ENCODE data around the gene LIG1.
A peak's percentile ranks its signal among the peaks of the same experiment; 100 is the strongest.

Gene LIG1

DNA sequence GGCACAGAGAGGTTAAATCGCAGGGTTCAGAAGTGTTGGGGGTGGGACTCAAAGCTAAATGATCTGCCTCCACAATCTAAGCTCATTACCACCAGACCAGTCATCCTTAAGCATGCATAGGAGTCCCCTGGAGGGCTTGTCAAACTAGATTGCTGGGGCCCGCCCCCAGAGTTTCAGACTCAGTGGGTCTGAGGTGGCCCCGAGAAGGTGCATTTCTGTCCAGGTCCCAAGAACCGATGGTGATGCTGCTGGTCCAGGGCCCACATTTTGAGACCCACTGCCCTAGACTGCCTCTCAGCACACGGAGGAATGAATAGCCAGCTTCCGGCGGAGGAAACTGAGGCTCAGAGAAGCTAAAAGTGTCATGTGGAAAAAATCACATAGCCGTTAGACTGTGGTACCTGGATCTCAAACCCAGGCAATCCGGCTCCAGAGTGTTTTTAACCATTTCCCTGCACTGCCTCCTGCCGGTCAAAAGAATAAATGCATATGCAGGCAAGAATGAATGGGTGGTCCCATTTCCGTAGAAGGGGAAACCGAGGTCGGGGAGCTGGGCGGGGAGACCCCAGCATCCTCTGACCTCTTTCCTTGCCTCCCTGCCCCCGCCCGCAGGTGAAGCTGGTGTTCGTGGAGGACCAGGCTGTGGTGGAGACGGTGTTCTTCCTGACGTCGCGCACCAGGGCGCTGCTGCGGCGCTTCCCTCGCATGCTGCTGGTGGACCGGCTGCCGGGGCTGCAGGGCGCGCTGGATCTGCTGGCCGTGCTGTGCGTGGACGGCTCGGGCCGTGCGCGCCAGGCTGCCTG is 24.1 kb upstream of the LIG1 start:
- H3K9me3 Mint-ChIP-seq: no peaks in the 10 kb centered on the region
- DNase-seq (no peak), ATAC-seq (replicated peaks) (no peak)
- peak overlapping the region; percentile 42 for H3K27ac Mint-ChIP-seq
- H3K27me3 Mint-ChIP-seq: no peaks in the 10 kb centered on the region
- peaks cover 25 to 27% of the 10 kb centered on the region in 2 donors for H3K36me3 Mint-ChIP-seq
- no peak overlapping the region for H3K4me3 Mint-ChIP-seq
- peaks cover 9 to 20% of the 10 kb centered on the region in 2 donors for H3K4me1 Mint-ChIP-seq

GRCh38 chr19:48192750-48193149 is 22.6 kb upstream of the LIG1 start:
- H3K36me3 Mint-ChIP-seq: peaks cover 27 to 40% of the 10 kb centered on the region in 2 donors
- H3K27ac Mint-ChIP-seq: no peak overlapping the region
- no peaks in the 10 kb centered on the region for H3K9me3 Mint-ChIP-seq
- no peak for ATAC-seq (replicated peaks)
- peaks cover 10 to 15% of the 10 kb centered on the region in 2 donors for H3K4me1 Mint-ChIP-seq
- no peak overlapping the region for H3K4me3 Mint-ChIP-seq
- no peak for DNase-seq
- H3K27me3 Mint-ChIP-seq: no peaks in the 10 kb centered on the region

DNA sequence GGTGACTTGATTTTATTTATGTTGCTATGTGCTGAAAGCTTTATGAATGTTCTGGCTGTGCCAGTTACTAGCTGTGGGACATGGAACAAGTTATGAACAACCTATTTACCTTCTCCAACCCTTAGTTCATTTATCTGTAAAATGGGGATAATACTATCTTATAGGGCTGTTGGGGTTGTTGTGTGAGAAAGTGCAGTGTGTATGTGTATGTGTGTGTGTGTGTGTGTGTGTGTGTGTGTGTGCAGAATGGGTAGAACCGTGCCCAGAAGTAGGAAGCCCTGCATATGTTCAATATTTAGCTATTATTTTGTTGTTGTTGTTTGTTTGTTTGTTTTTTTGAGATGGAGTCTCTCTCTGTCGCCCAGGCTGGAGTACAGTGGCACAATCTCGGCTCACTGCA is 20.7 kb upstream of the LIG1 start:
- H3K36me3 Mint-ChIP-seq: peaks cover 20 to 34% of the 10 kb centered on the region in 2 donors
- H3K9me3 Mint-ChIP-seq: no peaks in the 10 kb centered on the region
- H3K27ac Mint-ChIP-seq: no peak overlapping the region

GRCh38 chr19:48190288-48190884 is 20.2 kb upstream of the LIG1 start:
- Mint-ChIP-seq H3K27ac (no peak overlapping the region), H3K9me3 (no peaks in the 10 kb centered on the region)
- peak; percentile 64 to 69 for ATAC-seq (replicated peaks)

More for the DNA sequence above, 20.7 kb upstream of the LIG1 start:
- Mint-ChIP-seq H3K4me3 (no peak overlapping the region), H3K27me3 (no peaks in the 10 kb centered on the region), H3K4me1 (peaks cover 11 to 16% of the 10 kb centered on the region in 2 donors)
- ATAC-seq (replicated peaks): no peak
- DNase-seq: no peak

DNA sequence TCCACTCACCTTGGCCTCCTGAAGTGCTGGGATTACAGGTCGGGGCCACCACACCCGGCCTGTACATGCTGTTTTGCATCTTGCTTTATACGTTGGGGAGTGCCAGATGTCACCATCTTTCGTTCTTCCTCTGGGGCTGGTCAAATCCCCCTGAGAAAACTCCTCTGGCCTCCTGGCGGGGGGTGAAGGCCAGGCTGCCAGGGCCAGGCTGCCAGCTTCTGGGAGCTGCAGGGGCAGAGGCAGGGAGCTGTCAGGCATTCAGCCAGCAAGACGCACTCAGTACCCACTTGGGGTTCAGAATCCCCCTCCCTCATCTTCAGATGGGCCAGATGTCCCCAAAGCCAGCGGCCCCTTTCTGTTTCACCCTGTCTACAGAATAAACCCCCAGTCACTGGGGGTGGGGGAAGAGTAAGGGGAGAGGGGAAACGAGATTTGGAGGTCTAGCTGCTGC is 16.4 kb upstream of the LIG1 start:
- Mint-ChIP-seq H3K4me1 (peaks cover 11 to 13% of the 10 kb centered on the region in 2 donors), H3K36me3 (peaks cover 22 to 43% of the 10 kb centered on the region in 2 donors), H3K4me3 (peak overlapping the region; percentile 37 to 64), H3K27me3 (no peaks in the 10 kb centered on the region), H3K27ac (peak overlapping the region; percentile 77), H3K9me3 (peaks cover 1 to 4% of the 10 kb centered on the region in 2 donors)
- peak; percentile 64 for ATAC-seq (replicated peaks)
- peak; percentile 13 for DNase-seq

More at GRCh38 chr19:48190288-48190884, 20.2 kb upstream of the LIG1 start:
- H3K27me3 Mint-ChIP-seq: no peaks in the 10 kb centered on the region
- peaks cover 11% of the 10 kb centered on the region in 2 donors for H3K4me1 Mint-ChIP-seq
- no peak overlapping the region for H3K4me3 Mint-ChIP-seq
- peak; percentile 42 for DNase-seq
- H3K36me3 Mint-ChIP-seq: peaks cover 20 to 29% of the 10 kb centered on the region in 2 donors

- H3K27ac Mint-ChIP-seq: peak overlapping the region; percentile 77
- H3K27me3 Mint-ChIP-seq: no peaks in the 10 kb centered on the region
- peaks cover 11 to 13% of the 10 kb centered on the region in 2 donors for H3K4me1 Mint-ChIP-seq
- DNase-seq (no peak), ATAC-seq (replicated peaks) (peak; percentile 27 to 53)
- H3K36me3 Mint-ChIP-seq: peaks cover 28 to 46% of the 10 kb centered on the region in 2 donors
- peak overlapping the region in 1 of 2 donors; percentile 37 for H3K4me3 Mint-ChIP-seq
- H3K9me3 Mint-ChIP-seq: peaks cover 7 to 9% of the 10 kb centered on the region in 2 donors
Observed at GRCh38 chr19:48186015-48186414, 15.9 kb upstream of the LIG1 start.

DNA sequence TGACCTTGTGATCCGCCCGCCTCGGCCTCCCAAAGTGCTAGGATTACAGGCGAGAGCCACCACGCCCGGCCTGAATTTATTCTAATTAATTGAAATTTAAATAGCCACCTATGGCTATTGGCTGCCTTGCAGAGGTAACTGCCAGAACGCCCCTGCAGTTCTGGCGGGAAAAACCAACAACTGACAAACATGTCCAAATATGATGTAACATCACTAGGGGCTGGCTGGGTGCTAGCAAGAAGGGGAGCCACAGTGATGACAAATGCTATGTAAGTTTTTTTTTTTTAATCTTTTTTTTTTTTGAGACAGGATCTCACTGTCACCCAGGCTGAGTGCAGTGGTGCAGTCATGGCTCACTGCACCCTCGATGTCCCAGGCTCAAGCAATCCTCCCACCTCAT is 13.2 kb upstream of the LIG1 start:
- Mint-ChIP-seq H3K9me3 (peaks cover 7 to 9% of the 10 kb centered on the region in 2 donors), H3K27ac (no peak overlapping the region), H3K27me3 (no peaks in the 10 kb centered on the region), H3K36me3 (peaks cover 28 to 43% of the 10 kb centered on the region in 2 donors), H3K4me3 (no peak overlapping the region), H3K4me1 (peaks cover 11 to 13% of the 10 kb centered on the region in 2 donors)
- DNase-seq (no peak), ATAC-seq (replicated peaks) (no peak)

GRCh38 chr19:48182434-48182833 is 12.3 kb upstream of the LIG1 start:
- DNase-seq: no peak
- Mint-ChIP-seq H3K9me3 (peaks cover 7 to 9% of the 10 kb centered on the region in 2 donors), H3K27me3 (no peaks in the 10 kb centered on the region), H3K27ac (no peak overlapping the region), H3K4me1 (peaks cover 10 to 13% of the 10 kb centered on the region in 2 donors), H3K4me3 (no peak overlapping the region), H3K36me3 (peaks cover 26 to 35% of the 10 kb centered on the region in 2 donors)
- no peak for ATAC-seq (replicated peaks)

DNA sequence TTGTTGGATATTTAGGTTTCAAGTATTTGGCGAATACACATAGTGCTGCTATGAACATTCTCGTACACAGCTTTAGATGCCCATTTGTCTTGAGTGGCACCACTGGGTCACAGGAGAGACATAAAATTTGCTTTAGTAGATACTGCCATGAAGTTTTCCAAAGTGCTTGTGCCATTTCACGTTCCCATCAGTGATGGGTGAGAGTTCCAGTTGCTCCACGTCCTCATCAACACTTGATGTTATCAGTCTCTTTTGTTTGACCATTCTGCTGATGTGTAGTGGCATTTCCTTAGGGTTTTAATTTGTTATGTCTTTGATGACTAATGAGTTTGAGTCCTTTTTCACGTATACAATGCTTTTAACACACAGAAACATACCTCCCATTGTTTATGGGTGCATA is 11.4 kb upstream of the LIG1 start:
- peaks cover 30 to 42% of the 10 kb centered on the region in 2 donors for H3K36me3 Mint-ChIP-seq
- no peak for DNase-seq
- peaks cover 10 to 12% of the 10 kb centered on the region in 2 donors for H3K4me1 Mint-ChIP-seq
- H3K27ac Mint-ChIP-seq: no peak overlapping the region
- peaks cover 7 to 9% of the 10 kb centered on the region in 2 donors for H3K9me3 Mint-ChIP-seq
- ATAC-seq (replicated peaks): no peak
- no peaks in the 10 kb centered on the region for H3K27me3 Mint-ChIP-seq
- H3K4me3 Mint-ChIP-seq: no peak overlapping the region

DNA sequence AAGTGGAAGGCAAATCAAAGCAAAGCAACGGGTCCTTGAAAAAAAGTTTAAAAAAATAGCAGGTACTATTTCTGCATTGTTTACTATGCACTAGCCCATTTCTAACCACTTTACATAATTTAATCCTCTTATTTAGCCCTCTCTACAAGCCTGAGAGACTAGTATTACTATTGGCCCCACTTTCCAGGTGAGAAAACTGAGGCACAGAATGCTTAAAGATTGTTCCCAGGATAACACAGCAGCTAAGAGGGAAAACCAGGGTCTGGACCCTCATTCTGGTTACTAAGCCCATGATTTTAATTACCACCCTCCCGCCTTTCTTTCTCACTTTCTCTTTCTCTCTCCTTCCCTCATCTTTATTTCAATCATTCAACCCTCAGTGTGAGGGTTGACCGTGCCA is 6.1 kb upstream of the LIG1 start:
- no peak overlapping the region for H3K27ac Mint-ChIP-seq
- no peak for ATAC-seq (replicated peaks)
- peaks cover 2% of the 10 kb centered on the region in 2 donors for H3K9me3 Mint-ChIP-seq
- no peak for DNase-seq
- peaks cover 33 to 46% of the 10 kb centered on the region in 2 donors for H3K36me3 Mint-ChIP-seq
- H3K27me3 Mint-ChIP-seq: no peaks in the 10 kb centered on the region
- peaks cover 12 to 14% of the 10 kb centered on the region in 2 donors for H3K4me1 Mint-ChIP-seq
- no peak overlapping the region for H3K4me3 Mint-ChIP-seq

DNA sequence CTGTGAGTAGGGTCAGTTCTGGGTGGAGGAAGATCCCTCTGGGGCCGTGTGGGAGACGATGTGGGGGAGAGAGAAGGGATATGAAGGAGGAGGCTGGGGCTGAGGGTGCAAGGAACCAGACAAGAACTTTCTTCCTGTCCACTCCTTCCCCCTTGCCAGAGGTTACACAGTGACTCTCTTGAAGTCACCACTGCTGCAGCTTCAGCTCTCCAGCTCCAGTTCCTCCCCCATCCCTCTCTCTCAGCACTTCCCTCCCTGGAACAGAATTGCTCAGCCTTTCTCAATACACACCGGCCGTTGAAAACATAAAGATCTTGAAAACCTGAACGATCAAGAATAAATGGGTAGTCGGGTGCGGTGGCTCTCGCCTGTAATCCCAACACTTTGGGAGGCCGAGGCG is 5.4 kb upstream of the LIG1 start:
- H3K27me3 Mint-ChIP-seq: no peaks in the 10 kb centered on the region
- peaks cover 28 to 47% of the 10 kb centered on the region in 2 donors for H3K36me3 Mint-ChIP-seq
- H3K9me3 Mint-ChIP-seq: no peaks in the 10 kb centered on the region
- H3K4me3 Mint-ChIP-seq: no peak overlapping the region
- ATAC-seq (replicated peaks) (no peak), DNase-seq (no peak)
- H3K4me1 Mint-ChIP-seq: peaks cover 16 to 19% of the 10 kb centered on the region in 2 donors
- peak overlapping the region; percentile 73 for H3K27ac Mint-ChIP-seq

DNA sequence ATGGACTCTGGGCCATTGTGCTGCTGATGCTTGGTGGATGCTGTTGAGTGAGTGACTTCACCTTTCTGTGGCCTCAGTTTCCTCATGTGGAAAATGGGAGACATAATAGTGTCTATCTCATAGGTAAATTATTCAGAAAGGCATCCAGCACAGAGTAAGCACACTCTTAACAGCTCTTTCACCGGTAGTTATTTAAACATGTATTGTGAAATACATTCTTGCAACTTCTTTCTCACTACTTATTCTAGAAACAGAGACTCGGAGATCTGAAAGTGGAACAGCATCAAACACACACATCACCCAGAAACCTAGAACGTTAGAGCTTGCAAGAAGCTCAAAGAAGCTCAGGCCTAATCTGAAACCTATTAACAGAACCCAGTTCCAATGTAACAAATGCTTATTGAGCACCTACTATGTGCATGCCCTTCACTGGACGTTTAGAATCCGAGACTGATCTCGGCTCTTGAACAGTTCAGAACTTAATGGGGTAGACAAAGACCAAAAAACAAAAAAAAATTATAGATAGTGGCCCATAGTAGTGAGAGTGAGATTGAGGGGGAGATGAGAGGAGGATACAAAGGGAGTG is 4.4 kb upstream of the LIG1 start:
- no peak for ATAC-seq (replicated peaks)
- H3K27ac Mint-ChIP-seq: no peak overlapping the region
- H3K4me1 Mint-ChIP-seq: peaks cover 18 to 19% of the 10 kb centered on the region in 2 donors
- DNase-seq: no peak
- H3K36me3 Mint-ChIP-seq: peaks cover 24 to 46% of the 10 kb centered on the region in 2 donors
- H3K27me3 Mint-ChIP-seq: no peaks in the 10 kb centered on the region
- H3K4me3 Mint-ChIP-seq: no peak overlapping the region
- H3K9me3 Mint-ChIP-seq: no peaks in the 10 kb centered on the region

GRCh38 chr19:48171710-48172109 is 1.6 kb upstream of the LIG1 start:
- Mint-ChIP-seq H3K9me3 (no peaks in the 10 kb centered on the region), H3K36me3 (peaks cover 20 to 39% of the 10 kb centered on the region in 2 donors), H3K27ac (no peak overlapping the region), H3K4me1 (peaks cover 19 to 27% of the 10 kb centered on the region in 2 donors), H3K27me3 (no peaks in the 10 kb centered on the region), H3K4me3 (peak overlapping the region; percentile 88 to 96)
- DNase-seq: no peak
- ATAC-seq (replicated peaks): no peak

DNA sequence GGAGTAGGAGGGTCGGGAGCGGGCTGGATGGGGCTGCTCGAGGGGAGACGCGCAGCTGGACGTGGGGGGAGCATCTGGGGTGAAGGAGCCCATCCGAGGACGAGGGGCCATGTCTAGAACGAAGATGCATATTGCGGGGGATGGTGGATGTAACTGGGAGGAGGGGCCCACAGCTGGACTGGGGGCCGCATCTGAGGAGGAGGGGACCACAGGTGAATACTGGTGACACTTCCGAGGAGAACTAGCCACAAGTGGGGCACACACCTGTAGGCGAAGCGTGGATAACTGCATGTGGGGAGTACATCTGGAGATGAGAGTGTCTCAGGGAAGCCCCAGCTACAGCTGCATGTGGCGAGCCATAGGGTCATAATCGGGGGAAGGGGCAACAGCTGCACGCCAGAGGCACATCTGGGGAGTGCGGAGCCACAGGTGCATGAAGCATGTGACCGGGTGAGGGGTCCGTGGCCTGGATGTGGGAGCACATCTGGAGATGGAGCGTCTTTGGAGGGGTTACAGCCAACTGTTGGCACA is 738 bp upstream of the LIG1 start:
- Mint-ChIP-seq H3K9me3 (no peaks in the 10 kb centered on the region), H3K4me3 (peak overlapping the region; percentile 88 to 96), H3K27me3 (no peaks in the 10 kb centered on the region), H3K4me1 (peaks cover 19 to 27% of the 10 kb centered on the region in 2 donors), H3K36me3 (peaks cover 20 to 36% of the 10 kb centered on the region in 2 donors), H3K27ac (peak overlapping the region; percentile 99)
- ATAC-seq (replicated peaks) (peak; percentile 13 to 15), DNase-seq (no peak)
